ENCODE data around the gene CLASP1.
"Not testable (repeated sequence)": the region's sequence is repeated elsewhere in the genome, so short reads cannot be mapped to it uniquely, and the experiment has no call there.

Gene CLASP1

DNA sequence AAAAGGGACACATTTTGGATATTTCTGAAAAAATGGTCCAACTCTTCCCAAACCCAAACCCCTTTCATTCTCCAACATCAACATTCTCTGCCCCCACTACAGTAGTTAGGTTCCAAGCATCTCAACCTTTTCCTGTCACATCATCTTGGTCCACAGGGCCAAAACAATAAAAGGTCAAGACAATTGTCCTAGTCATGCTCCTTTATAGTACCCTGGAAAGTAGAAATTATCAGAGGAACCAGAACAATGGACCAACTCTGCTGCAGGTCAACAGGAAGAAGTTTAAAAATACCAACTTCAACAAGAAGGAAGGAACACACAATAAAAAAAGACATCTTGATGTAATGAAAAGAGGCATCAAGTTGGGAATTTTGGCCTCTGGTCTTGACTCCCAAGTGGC lies 36.1 kb downstream of the CLASP1 start:
- DNase-seq, result no peak

DNA sequence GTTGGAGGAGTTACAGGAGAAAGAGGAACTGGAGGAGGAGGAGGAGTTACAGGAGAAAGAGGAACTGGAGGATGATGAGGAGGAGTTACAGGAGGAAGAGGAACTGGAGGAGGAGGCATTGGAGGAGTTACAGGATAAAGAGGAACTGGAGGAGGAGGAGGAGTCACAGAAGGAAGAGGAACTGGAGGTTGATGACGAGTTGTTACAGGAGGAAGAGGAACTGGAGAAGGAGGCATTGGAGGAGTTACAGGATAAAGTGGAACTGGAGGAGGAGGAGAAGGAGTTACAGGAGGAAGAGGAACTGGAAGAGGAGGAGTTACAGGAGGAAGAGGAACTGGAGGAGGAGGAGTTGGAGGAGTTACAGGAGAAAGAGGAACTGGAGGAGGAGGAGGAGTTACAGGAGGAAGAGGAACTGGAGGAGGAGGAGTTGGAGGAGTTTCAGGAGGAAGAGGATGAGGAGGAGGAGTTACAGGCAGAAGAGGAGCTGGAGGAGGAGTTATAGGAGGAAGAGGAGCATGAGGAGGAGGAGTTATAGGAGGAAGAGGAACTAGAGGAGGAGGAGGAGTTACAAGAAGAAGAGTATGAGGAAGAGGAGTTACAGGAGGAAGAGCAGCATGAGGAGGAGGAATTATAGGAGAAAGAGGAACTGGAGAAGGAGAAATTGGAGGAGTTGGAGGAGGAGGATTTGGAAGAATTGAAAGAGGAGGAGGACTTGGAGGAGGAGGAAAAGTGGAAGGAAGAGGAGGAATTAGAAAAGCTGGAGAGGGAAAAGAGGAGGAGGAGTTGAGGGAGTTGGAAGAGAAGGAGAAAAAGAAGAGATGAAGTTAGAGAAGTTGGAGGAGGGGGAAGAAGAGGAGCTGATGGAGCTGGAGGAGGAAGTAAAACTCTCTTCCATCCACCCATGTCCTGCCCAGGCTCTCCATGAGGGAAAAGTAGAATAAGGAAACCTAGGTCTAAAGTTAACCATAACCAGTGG lies 37.2 kb downstream of the CLASP1 start:
- no peak for DNase-seq

DNA sequence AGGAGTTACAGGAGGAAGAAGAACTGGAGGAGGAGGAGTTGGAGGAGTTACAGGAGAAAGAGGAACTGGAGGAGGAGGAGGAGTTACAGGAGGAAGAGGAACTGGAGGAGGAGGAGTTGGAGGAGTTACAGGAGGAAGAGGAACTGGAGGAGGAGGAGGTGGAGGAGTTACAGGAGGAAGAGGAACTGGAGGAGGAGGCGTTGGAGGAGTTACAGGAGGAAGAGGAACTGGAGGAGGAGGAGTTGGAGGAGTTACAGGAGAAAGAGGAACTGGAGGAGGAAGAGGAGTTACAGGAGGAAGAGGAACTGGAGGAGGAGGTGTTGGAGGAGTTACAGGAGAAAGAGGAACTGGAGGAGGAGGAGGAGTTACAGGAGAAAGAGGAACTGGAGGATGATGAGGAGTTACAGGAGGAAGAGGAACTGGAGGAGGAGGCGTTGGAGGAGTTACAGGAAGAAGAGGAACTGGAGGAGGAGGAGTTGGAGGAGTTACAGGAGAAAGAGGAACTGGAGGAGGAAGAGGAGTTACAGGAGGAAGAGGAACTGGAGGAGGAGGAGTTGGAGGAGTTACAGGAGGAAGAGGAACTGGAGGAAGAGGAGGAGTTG lies 38.1 kb downstream of the CLASP1 start:
- not testable (repeated sequence) for DNase-seq

DNA sequence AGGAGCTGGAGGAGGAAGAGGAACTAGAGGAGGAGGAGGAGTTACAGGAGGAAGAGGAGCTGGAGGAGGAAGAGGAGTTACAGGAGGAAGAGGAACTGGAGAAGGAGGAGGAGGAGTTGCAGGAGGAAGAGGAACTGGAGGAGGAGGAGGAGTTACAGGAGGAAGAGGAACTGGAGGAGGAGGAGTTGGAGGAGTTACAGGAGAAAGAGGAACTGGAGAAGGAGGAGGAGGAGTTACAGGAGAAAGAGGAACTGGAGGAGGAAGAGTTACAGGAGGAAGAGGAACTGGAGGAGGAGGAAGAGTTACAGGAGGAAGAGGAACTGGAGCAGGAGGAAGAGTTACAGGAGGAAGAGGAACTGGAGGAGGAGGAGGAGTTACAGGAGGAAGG lies 38.8 kb downstream of the CLASP1 start:
- DNase-seq, result not testable (repeated sequence)

DNA sequence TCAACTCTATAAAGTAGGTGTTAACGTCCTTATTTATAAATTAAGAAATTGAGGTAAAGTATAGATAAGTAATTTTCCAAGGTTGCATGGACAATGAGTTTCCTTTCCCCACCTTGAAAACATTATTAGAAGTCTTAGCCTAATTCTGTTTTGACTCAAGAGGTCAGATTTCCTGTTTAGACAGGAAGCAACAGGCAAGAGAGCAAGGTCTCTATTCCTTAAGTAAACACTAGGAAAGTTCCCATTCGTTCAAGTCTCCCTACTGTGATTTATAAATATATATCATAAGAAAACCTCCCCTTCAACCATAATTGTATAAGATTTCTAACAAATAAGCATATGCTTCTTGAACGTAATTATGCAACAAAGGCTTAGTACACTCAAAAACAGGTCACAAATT lies 40.3 kb downstream of the CLASP1 start:
- DNase-seq, result no peak

DNA sequence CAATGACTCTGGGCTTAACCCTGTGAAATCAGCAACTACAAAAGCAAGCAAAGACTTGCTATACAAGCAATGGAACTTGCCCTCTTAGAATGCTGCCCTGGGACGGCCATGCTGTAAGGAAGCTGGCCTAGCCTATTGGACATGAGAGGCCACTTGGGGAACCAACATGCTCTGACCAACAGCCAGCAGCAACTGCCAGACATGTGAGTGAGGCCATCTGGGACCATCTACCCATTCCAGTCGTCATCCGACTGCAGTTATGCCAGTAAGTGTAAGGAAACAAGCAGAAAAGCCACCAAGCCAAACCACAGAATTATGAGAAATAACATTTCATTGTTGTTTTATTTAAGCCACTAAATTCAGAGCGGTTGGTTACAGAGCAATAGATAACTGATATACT lies 40.9 kb downstream of the CLASP1 start:
- DNase-seq, result no peak

DNA sequence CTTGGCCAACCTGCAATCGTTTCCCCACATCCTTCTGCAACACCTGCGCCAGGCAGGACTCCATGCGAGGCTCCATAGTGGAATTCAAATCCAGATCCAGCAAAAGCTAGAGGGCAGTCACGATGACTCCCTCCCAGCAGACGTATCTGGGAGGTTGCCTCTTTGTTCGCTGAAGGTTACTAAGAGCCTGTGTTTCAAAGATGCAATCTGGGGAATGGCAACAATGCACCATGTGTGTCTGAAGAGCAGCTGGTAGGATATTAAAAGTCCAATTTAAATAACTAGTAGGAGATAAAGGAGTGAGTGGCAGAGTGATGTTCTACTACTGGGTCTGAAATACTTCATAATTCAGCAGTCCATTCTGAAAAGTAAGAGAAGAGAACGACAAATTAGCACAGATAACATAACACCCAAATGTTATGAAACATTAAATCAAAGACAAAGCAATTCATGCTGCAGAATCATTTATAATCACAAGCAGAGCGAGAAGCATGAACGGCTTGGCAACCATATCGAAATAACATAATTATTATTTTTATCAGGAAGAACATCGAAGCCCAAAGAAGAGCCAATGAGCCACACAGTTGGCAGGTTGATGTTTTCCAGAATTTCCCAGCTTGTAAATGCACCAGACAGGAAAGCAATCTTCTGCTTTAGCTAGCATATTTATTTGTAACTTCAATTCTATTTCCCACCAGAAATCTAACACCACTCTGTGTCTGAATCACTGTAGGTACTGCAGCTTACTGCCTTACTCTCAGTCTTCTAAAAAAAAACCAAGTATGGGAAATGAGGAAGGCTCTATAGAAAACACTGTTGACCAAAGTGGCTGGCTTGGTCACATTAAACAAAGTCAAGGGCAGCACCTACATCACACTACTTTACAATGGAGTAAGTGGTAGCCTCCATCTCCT lies 43.2 kb downstream of the CLASP1 start:
- DNase-seq, result no peak

DNA sequence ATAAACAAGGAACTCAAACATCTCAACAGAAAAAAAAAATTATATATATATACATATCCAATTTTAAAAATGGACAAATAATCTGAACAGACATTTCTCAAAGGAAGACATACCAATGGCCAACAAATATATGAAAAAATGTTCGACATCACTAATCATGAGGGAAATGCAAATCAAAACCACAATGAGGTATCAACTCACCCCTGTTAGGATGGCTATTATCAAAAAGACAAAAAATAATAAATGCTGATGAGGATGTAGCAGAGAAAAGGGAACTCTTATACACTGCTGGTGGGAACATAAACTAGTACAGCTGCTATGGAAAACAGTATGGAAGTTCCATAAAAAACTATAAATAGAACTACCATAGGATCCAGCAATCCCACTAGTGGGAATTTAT lies 46.1 kb downstream of the CLASP1 start:
- no peak for DNase-seq

DNA sequence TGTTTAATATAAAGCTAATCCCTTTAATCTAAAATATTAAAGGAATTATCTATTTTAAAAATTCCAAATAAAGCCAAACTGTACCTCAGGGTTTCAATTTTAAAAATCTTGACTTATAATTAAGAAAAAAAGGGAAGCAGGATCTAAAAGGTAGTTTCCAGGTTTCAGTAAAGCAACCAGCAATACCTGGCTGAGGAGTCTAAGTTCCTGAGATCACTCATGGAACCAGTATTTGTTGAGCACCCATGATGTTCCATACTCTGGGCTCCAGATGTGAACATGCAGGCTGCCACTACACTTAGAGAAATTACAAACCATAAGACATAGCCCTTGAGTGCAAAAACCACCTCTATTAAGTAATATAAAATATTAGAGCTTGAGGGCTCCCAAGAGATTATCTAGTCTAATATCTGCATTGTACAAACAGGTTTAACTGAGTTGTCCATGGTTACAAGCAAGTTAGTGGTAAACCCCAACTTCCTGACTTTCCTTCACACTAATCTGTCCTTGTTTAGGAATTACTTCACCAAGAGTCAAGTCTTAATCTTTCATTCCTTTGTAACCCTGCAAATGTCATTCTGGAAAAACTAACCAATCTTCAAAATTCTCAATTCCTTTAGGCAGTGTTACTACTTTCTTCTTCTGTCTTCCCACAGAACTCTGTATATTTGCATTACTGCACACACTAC lies 49.2 kb downstream of the CLASP1 start:
- no peak for DNase-seq

DNA sequence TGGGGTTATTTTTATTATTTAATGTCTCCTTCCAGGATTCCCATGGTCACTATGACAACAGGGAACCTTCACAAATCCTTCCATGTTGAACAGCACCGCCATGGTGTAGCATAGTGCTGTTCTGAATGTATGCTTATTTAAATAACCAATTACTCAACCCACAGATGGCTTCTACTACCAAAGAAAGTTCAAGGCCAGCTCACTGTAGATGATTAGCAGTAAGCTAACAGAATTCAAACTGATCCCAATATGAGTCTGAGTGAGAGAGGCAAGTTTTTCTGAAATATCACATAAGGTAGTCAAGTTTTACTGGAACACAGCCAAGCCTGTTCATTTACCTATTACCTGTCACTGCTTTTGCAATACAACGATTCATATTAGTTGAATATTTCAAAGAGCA lies 51.2 kb downstream of the CLASP1 start:
- DNase-seq, result no peak

DNA sequence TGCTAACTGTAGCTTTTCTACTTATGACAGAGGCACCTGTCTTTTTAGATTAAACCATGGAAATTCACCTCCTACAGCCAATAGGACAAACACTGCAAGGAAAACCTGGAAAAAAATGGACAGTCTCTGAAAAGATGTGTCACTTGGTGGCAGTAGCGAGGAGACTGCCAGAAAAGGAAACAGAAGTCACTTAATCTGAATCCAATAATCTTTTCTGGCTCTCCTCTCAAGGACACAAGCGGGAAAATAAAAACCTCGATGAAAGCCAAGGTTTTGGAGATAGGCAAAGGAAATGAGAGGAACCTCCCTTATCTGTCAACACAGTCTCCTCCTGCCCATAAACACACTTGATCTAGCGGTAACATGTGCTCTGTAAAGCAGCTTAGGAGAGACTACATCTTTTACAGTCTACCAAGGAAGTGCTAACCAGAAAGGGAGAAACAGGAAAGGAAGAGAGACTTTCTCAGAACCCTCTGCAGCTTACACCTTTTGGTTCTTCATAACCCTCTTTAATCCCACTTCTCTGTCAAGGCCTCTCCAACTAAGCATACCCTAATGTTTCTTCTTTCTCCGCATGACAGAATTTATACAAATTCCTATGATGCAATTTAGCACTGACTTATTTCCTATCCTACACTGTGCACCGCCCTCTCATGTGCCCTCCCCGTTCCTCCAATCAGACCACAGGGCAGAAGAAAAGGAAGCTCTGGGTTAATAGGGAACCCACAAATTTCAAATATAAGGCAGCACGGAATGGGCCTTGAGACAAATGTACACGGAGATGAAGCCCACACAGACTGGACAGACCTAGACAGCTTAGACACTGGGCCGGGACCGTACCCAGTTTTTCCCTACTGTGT lies 52.8 kb downstream of the CLASP1 start:
- no peak for DNase-seq

DNA sequence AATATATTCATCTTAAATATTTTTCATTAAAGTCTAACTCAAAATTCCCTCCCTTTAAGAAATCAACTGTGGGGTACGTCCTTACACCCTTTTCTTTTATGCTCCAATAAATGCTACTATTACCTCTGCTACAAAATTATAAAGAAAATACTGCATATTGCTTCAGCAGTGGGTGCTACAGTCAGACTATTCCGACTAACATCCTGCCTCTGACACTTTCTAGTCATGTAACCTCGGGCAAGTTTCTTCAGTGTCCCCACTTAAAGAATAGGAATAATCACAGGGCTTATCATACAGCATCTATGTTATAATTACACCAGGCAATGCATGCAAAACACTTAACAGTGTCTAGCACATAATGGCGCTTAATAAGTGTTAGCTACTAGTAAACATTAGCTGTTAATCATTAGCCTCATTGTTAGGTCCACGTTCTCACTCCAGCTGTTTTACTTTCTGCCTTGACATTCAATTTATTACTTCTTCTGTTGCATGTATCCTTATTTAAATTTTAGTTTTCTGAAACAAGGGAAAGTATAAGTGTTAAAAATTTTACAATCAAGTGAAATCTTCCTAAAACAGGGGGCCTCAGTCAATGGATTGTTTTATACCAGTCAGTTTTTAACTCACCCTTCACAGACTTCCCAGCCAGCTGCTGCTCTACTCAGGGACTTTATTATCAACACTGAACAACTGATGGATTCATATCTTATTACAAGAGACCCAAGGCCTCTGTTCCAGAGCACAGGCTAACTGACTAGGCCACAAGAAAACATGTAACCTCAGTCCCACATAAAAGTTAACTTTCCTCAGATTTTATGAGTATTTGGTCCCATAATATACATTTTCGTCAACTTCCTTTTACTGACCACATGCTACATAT lies 54.0 kb downstream of the CLASP1 start:
- DNase-seq, result no peak

DNA sequence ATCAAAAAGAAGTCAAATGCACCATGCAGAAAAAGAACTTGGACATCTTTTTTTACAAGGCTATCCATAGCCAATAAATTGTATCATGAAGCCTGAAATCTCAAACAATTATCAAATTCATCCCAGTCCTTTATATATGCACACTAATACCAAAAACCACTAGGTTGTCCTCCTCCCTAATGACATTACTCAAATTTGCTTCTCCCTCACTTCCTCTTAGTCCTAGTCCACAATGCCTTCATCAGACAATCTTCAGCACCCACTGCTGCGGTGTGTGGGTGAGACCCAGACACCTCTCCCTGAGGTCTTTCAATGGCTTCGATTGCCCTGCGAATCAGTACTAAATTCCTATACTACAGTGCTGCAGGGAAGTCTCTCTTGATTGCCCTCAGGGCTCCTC lies 58.1 kb downstream of the CLASP1 start:
- no peak for DNase-seq

DNA sequence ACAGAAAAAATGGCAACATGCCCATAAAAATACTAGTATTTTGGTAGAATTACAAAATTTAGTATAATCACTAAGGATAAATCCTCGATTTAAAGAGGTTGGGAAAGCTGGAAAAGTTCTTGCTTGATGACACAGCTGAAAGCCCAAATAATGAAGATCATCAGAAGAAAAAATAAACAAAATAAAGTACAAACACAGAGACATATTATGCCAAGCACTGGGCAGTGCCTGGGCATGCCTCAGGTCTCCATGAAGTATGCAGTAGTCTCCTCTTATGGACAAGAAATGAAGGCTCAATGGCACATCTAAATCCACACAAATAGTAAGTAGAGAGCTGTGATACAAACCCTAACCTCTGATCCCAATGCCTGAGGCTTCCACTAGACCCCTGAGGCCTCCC lies 60.9 kb downstream of the CLASP1 start:
- no peak for DNase-seq

DNA sequence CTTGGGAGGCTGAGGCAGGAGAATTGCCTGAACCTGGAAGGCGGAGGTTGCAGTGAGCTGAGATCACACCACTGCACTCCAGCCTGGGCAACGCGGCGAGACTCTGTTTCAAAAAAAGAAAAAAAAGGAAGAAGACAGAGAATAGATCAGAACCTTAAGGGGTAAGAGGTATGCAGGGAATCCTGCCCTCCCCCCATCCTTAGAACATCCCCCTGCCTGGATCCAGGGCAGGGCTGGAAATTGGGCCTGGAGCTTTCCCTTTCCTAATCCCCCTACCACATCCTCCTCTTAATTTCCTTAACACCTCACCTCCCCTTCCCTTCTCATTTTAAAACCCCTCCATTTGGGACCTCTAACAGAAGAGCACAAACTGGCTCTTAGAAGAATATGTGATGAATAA lies 62.1 kb downstream of the CLASP1 start:
- no peak for DNase-seq

DNA sequence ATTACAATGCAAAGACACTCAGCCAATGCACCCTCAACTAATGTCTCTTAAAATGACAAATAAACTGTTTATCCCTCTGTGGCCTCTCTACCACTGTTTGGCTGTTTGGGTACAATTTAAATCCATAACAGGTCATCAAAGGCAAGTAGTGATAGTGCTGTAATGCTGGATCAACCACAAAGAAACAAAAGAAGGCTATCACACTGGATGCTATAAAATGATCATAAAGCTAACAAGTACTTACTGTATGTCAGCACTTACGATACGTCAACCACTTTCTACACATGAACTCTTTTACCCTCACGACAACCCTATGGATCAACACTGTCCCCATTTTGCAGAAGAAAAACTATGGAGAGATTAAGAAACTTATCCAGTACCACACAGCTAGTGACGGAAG lies 64.5 kb downstream of the CLASP1 start:
- no peak for DNase-seq

DNA sequence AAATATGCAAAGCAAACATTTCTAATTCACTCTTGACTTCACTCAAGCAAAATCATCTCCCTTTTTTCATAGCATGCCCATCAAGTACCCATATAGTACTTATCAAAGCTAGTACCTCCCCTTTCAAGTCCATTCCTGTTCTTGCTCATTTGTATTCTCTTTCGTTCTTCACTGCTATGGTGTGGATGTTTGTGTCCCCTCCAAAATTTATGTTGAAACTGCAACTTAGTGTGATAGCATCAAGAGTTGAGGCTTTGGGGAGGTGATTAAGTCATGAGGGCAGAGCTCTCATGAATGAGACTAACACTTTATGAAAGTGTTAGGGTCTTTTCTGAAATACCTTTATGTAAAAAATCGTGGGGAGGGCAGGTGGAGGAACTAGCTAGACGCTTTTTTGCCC lies 65.7 kb downstream of the CLASP1 start:
- no peak for DNase-seq

DNA sequence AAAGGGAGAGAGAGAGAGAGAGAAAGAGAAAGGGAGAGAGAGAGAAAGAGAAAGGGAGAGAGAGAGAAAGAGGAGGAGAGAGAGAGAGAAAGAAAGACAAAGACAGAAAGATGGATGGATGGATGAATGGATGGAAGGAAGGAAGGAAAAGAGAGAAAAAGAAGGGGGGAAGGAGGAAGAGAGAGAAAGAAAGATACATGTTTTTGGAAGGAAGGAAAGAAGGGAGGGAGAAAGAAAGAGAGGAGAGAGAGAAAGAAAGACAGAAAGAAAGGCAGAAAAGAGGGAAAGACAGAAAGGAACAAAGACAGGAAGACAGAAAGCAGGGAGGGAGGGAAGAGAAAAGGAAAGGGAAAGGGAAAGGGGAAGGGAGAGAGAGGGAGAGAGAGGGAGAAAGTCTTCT lies 67.0 kb downstream of the CLASP1 start:
- no peak for DNase-seq

DNA sequence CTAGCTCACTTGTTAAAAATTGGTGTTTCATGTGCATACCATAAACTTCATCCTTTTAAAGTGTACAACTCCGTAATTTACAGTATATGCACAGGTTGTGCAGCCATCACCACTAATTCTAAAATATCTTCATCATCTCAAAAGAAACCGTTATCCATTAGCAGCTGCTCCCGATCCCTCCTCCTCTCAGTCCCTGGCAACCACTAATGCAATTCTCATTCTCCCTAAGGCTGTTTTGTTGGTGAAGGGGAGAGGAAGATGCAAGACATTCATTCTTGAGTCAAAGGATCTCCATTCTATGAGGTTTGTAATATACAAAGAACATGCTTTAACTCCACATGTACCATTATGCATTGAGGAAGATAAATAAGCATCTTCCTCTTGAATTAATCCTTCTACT lies 70.0 kb downstream of the CLASP1 start:
- DNase-seq, result no peak

DNA sequence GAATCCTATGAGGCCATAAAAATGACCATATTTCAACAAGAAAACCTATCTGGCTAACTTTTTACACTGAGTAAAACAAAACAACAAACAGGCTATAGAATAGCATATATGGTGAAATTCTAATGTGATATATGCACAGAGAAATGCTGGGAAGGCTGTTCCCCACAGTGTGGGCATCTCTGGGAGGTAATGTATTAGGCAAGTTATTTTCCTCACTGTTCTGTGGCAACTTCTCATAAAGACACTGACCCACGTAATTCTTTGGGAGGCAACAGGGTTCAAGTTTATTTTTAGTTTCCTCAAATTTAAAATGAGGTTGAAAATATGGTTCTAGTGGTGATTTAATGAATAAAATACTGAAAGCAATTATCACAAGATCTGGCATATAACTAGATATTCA lies 71.9 kb downstream of the CLASP1 start:
- no peak for DNase-seq

DNA sequence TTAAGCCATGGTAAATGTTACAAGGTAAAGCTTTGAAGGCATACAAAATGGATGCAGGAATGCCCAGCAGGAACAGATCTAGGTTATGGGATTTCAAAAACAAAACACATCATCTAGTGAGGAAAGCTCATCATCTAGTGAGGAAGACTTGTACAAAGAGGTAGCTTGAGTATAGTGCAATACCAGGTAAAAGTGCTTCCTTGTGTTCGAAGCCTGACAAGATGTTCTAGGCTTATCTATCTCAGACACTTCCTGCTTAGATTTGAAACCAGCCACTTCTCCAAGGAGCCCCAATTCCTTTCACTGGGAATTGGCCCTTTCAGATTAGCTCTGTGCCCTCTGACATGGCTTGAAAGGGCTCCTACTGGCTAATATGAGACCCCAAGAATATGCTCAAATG lies 73.0 kb downstream of the CLASP1 start:
- no peak for DNase-seq
